CD4-positive, alpha-beta T cell treated with Interleukin-17A for 4 hours (primary cell): ENCODE results near the gene PPP1R1C.
"Not testable (repeated sequence)": the region's sequence is repeated elsewhere in the genome, so short reads cannot be mapped to it uniquely, and the experiment has no call there.

ENCODE experiments used
- DNase-seq: peaks from one replicate; pipeline ENCODE4 v3.0.0-alpha.2; 2020; ENCODE audit warnings: mixed read lengths

Gene PPP1R1C

GRCh38 chr2:182015334-182016109 is 29.9 kb downstream of the PPP1R1C start:
- no peak for DNase-seq

- DNase-seq, result no peak
Observed at GRCh38 chr2:182018218-182018617, 32.6 kb downstream of the PPP1R1C start.

- DNase-seq, result no peak
Observed at GRCh38 chr2:182019731-182020130, 34.1 kb downstream of the PPP1R1C start.

GRCh38 chr2:182020286-182021070 is 34.8 kb downstream of the PPP1R1C start:
- DNase-seq, result no peak

- DNase-seq, result no peak
Observed at GRCh38 chr2:182023235-182023634, 37.6 kb downstream of the PPP1R1C start.

GRCh38 chr2:182030875-182031274 is 45.2 kb downstream of the PPP1R1C start:
- not testable (repeated sequence) for DNase-seq

GRCh38 chr2:182031956-182032355 is 46.3 kb downstream of the PPP1R1C start:
- no peak for DNase-seq

- no peak for DNase-seq
Observed at GRCh38 chr2:182033449-182033848, 47.8 kb downstream of the PPP1R1C start.

GRCh38 chr2:182038576-182038975 is 52.9 kb downstream of the PPP1R1C start:
- no peak for DNase-seq

- DNase-seq, result no peak
Observed at GRCh38 chr2:182043021-182043420, 57.4 kb downstream of the PPP1R1C start.

GRCh38 chr2:182043861-182044260 is 58.2 kb downstream of the PPP1R1C start:
- DNase-seq, result no peak

- no peak for DNase-seq
Observed at GRCh38 chr2:182047544-182047943, 61.9 kb downstream of the PPP1R1C start.

GRCh38 chr2:182048088-182048487 is 62.4 kb downstream of the PPP1R1C start:
- DNase-seq, result no peak

GRCh38 chr2:182048621-182049020 is 63.0 kb downstream of the PPP1R1C start:
- no peak for DNase-seq

GRCh38 chr2:182049372-182050148 is 63.9 kb downstream of the PPP1R1C start:
- no peak for DNase-seq

GRCh38 chr2:182050333-182051135 is 64.9 kb downstream of the PPP1R1C start:
- no peak for DNase-seq

GRCh38 chr2:182055993-182056392 is 70.3 kb downstream of the PPP1R1C start:
- DNase-seq, result no peak

GRCh38 chr2:182057002-182057401 is 71.3 kb downstream of the PPP1R1C start:
- no peak for DNase-seq

- no peak for DNase-seq
Observed at GRCh38 chr2:182058056-182058455, 72.4 kb downstream of the PPP1R1C start.

- DNase-seq, result no peak
Observed at GRCh38 chr2:182061739-182062138, 76.1 kb downstream of the PPP1R1C start.

GRCh38 chr2:182062329-182062972 is 76.8 kb downstream of the PPP1R1C start:
- DNase-seq, result no peak
